HL-60 (cell line): Measurements from ENCODE around the gene LY6G6F.

Experiments
- DNase-seq, 2 experiments: peaks; one replicate each; pipeline ENCODE4 v3.0.0-alpha.2; 2010 to 2020; ENCODE audit warnings: low read depth in 1 of 2, low spot score in 1 of 2
- H3K27ac ChIP-seq: fragments of 250-450 bp; sonication (Bioruptor Pico); replicated peaks from 2 replicates; pipeline ENCODE4 v1.5.1; 2020; ENCODE audit warnings: mild to moderate bottlenecking, moderate library complexity
- H3K27me3 ChIP-seq: fragments of 250-450 bp; sonication (Bioruptor Pico); 2 replicates; pipeline ENCODE4 v1.5.1; 2021; ENCODE audit warnings: mild to moderate bottlenecking, moderate library complexity; ENCODE audit not compliant: insufficient read depth, poor library complexity, severe bottlenecking
- H3K4me3 ChIP-seq: replicated peaks from 2 replicates; pipeline ENCODE4 v1.5.1; 2011; ENCODE audit warnings: mild to moderate bottlenecking, control low read depth, low read length; ENCODE audit not compliant: insufficient read depth
- GABPA ChIP-seq: IDR thresholded peaks from 2 replicates; pipeline ENCODE4 v1.6.1; 2012; ENCODE audit warnings: low read depth
- POLR2AphosphoS5 ChIP-seq: IDR thresholded peaks from 2 replicates; pipeline ENCODE4 v1.6.1; 2012; ENCODE audit warnings: low read depth
- SPI1 ChIP-seq: IDR thresholded peaks from 2 replicates; pipeline ENCODE4 v1.6.1; 2012; ENCODE audit warnings: low read depth, mild to moderate bottlenecking, borderline replicate concordance
- TF ChIP-seq, protein P1 (sequence below): IDR thresholded peaks from 2 replicates; pipeline ENCODE4 v1.6.1; 2012; ENCODE audit warnings: low read depth; ENCODE audit not compliant: insufficient replicate concordance
- TF ChIP-seq, protein P2 (sequence below): IDR thresholded peaks from one replicate; pipeline ENCODE4 v1.5.1; 2011; ENCODE audit warnings: low read length, control low read depth, inconsistent platforms; ENCODE audit not compliant: insufficient read depth

LY6G6F gene

DNA sequence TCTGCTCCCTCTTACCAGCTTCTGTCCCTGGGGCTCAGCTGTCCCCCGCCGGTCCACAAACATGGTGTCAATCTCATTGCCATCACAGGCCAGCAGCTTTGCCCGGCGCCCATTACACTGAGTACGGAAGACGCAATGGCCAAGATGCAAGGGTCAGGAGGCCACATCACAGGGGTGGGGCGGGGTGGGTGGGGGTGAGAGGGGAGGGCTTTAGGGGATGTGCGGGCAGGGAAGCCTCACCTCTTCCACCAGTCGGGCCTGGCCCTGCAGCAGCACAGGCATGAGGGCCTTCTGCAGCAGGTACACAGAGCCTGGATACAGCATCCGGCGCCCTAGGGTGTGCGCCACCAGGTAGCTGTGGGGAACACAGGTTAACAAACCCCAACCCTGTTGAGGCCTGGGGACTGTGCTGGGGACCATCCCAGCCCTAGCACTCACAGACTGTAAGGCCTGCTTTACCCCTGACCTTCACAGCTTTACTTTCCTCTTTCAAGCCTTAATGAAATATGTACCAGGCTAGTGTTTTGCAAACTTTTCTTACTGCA is 15.0 kb upstream of the LY6G6F start:
- no peak overlapping the region for H3K4me3 ChIP-seq
- TF ChIP-seq SPI1 = no peak
- TF ChIP-seq, protein P1, sequence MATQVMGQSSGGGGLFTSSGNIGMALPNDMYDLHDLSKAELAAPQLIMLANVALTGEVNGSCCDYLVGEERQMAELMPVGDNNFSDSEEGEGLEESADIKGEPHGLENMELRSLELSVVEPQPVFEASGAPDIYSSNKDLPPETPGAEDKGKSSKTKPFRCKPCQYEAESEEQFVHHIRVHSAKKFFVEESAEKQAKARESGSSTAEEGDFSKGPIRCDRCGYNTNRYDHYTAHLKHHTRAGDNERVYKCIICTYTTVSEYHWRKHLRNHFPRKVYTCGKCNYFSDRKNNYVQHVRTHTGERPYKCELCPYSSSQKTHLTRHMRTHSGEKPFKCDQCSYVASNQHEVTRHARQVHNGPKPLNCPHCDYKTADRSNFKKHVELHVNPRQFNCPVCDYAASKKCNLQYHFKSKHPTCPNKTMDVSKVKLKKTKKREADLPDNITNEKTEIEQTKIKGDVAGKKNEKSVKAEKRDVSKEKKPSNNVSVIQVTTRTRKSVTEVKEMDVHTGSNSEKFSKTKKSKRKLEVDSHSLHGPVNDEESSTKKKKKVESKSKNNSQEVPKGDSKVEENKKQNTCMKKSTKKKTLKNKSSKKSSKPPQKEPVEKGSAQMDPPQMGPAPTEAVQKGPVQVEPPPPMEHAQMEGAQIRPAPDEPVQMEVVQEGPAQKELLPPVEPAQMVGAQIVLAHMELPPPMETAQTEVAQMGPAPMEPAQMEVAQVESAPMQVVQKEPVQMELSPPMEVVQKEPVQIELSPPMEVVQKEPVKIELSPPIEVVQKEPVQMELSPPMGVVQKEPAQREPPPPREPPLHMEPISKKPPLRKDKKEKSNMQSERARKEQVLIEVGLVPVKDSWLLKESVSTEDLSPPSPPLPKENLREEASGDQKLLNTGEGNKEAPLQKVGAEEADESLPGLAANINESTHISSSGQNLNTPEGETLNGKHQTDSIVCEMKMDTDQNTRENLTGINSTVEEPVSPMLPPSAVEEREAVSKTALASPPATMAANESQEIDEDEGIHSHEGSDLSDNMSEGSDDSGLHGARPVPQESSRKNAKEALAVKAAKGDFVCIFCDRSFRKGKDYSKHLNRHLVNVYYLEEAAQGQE = no peak
- no peak for TF ChIP-seq GABPA
- H3K27ac ChIP-seq = no peak overlapping the region
- H3K27me3 ChIP-seq = no peaks in the 10 kb centered on the region
- no peak for DNase-seq

DNA sequence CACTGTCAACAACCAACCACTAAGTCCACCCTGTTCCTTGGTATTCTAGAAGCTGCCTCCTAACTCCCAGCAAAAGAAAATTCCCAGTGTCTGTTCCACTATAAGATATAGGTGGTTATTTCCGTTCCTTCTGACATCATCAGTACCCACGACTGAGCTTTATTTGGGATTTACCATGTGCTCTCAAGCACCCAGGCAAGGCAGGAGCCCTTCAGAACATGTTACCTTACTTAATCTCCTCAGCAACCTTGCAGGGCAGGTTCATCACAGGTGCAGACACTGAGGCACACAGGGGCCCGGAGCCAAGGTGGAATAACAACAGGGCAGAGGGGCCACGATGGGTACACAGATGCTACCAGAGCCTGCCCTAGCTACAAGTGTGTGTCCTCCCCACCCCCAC is 14.3 kb upstream of the LY6G6F start:
- Histone ChIP-seq H3K4me3 (no peak overlapping the region), H3K27me3 (no peaks in the 10 kb centered on the region), H3K27ac (no peak overlapping the region)
- DNase-seq = no peak
- no peak for TF ChIP-seq GABPA
- TF ChIP-seq, protein P2, sequence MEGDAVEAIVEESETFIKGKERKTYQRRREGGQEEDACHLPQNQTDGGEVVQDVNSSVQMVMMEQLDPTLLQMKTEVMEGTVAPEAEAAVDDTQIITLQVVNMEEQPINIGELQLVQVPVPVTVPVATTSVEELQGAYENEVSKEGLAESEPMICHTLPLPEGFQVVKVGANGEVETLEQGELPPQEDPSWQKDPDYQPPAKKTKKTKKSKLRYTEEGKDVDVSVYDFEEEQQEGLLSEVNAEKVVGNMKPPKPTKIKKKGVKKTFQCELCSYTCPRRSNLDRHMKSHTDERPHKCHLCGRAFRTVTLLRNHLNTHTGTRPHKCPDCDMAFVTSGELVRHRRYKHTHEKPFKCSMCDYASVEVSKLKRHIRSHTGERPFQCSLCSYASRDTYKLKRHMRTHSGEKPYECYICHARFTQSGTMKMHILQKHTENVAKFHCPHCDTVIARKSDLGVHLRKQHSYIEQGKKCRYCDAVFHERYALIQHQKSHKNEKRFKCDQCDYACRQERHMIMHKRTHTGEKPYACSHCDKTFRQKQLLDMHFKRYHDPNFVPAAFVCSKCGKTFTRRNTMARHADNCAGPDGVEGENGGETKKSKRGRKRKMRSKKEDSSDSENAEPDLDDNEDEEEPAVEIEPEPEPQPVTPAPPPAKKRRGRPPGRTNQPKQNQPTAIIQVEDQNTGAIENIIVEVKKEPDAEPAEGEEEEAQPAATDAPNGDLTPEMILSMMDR = no peak
- no peak for TF ChIP-seq POLR2AphosphoS5
- TF ChIP-seq, protein P1 = no peak
- TF ChIP-seq SPI1 = no peak

DNA sequence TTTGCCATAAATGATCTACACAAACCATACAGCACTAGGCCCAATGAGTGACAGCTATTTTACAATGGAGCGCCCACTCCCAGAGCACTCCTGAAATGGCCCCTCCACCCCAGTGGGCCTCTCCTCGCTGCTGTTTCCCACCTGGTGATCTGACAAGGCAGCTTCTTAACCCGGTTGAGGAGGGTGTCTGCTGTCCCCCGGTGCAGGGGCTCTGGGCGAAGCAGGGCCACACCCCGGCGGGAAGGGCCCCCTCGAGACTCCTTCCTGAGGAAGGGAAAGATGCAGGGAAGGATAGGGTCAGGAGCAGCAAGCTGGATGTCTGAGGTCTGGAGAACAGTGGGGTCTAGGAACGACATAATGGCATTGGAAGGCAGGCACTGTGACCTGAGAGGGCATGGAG is 13.8 kb upstream of the LY6G6F start:
- H3K27ac ChIP-seq = no peak overlapping the region
- no peaks in the 10 kb centered on the region for H3K27me3 ChIP-seq
- no peak overlapping the region for H3K4me3 ChIP-seq
- TF ChIP-seq GABPA (no peak), SPI1 (no peak), POLR2AphosphoS5 (no peak)
- TF ChIP-seq, protein P1 = no peak
- TF ChIP-seq, protein P2 = no peak
- DNase-seq = no peak

DNA sequence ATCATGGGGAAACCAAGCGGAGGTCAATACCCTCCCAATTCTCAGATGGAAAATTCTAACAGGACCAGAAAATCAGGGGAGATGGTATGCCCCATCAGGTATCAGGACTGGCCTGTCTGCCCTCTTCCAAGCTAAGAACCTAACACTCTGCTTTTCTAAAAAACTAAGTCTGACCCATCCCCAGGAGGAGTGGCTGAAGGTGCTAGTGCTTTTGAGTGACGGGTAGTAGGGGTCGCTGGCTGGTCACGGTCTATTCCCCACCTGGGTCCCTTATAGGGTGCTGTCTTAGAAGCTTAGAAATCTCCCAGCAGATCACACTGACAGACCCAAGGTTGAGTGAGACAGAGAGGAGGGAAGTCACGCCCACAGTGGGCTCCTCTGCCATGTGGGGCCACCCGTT is 13.1 kb upstream of the LY6G6F start:
- no peak overlapping the region for H3K27ac ChIP-seq

More for the DNA sequence above, 13.1 kb upstream of the LY6G6F start:
- TF ChIP-seq, protein P1 = no peak
- TF ChIP-seq SPI1 = no peak
- no peak for TF ChIP-seq GABPA
- TF ChIP-seq, protein P2 = no peak
- no peak for TF ChIP-seq POLR2AphosphoS5
- no peak for DNase-seq
- Histone ChIP-seq H3K4me3 (no peak overlapping the region), H3K27me3 (no peaks in the 10 kb centered on the region)
